ENCODE data around the gene CKMT1A.
"Not testable (repeated sequence)": the region's sequence is repeated elsewhere in the genome, so short reads cannot be mapped to it uniquely, and the experiment has no call there.

Gene CKMT1A

DNA sequence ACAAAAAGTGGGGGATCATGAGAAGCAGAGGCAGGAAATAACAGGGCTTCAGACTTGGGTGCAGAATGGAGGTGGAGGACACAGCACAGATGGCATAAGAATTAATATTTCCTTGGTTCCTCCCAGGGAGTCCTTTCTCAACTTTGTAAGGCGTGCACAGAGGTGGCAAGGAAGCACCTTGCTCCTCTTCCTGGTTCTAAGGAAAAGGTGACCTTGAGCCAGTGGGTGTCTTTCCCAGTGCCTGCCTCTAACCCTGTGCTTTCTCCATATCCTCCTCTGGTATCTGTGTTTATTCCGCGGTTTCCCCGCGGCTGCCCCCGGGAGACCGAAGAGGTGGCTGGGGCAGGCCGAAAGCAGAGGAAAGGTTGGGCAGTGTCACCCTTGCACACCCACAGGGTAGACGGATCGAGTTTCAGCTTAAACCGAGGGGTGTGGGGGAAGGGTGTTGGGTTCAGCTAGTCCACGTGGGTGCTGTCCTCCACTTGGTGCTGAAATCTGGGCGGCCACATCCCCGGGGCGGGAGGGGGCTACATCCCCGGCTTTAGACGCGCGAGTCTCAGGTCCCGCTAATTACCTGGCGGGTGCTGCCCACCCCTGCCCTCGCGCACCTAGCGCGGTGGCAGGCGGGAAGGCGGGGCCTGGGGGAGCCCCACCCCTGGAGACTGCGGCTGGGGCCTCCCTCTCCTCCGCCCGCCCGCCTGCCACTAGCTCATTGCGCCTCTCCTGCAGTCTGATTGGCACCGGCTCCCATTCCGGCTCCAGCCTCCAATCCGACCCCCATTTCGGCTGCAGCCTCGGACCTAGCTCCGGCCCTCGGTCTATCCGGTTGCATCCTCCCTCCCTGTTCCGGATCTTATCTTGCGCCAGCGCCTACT lies at the start of gene CKMT1A:
CKMT1A (plus strand) TSS at position 712 of the 875 bp plus-strand sequence. CDS start 192 bp downstream, outside the sequence.
- DNase-seq (ENCODE audit: low read depth): not testable (repeated sequence)

GRCh38 chr15:43648649-43649429 lies 44.8 kb upstream of the CKMT1A start, which contains the start of gene CATSPER2:
Gene CATSPER2 (minus strand): TSS chr15:43648844. CDS start chr15:43648061, 783 bp downstream.
- no peak for DNase-seq (ENCODE audit: low read depth)

GRCh38 chr15:43649430-43649926 lies 44.2 kb upstream of the CKMT1A start:
- DNase-seq (ENCODE audit: low read depth): not testable (repeated sequence)

DNA sequence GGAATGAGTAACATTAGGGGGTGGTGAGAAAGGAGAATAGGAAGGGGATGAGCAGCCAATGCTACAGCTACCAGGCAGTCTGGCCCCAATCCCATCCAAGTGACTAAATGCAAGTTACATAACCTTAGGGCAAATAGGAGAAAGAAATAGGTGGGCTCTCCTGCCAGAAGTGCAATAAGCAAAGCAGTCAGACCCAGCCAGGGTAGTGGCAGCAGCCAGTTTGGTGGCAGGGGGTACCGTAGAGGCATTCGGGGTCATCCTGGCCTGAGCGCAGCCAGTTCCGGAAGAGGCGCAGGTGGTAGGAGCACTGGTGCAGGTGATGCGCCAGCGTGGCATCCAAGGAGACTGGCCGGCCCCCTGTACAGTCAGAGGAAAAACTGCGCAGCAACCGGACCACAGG lies 33.9 kb upstream of the CKMT1A start:
- DNase-seq (ENCODE audit: low read depth): not testable (repeated sequence)

DNA sequence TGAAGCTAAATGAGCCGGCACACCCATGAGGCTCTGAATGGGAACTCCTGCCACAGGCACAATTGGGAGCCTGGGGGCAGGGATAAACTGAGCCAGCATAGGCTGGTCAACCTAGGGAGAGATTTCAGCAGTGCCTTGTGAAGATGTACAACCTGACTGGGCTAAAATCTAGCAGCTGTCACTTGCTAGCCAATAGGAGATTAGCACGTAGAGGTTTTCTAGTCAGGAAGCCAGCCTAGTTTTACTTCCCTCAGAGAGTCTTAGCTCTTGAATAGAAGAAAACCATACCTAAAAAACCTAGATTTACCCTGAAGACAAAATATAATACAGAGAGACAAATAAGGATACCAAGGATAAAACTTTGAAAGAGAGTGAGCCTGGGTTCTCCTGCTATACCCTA lies 31.4 kb upstream of the CKMT1A start:
- DNase-seq (ENCODE audit: low read depth): not testable (repeated sequence)

- DNase-seq (ENCODE audit: low read depth): not testable (repeated sequence)
These were observed 30.3 kb upstream of the CKMT1A start for GRCh38 chr15:43663333-43663732.

DNA sequence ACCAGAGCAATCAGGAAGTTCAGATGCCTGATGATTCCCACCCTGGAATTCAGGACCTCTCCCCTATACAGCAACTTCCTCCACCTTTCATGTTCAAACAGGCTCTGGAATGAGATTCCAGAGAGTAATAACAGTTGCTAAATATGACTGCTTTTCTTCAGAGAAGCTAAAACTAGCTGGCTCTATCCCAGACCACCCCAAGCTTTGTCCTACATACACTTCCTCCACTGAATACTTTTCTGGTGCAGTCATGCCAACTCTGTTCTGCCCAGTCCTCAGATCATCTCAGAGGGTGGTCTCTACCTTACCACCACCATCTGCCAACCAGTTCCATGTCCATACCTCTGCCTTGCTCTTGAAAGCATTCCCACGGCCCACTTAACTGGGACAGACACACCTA lies 27.5 kb upstream of the CKMT1A start:
- DNase-seq (ENCODE audit: low read depth): not testable (repeated sequence)

DNA sequence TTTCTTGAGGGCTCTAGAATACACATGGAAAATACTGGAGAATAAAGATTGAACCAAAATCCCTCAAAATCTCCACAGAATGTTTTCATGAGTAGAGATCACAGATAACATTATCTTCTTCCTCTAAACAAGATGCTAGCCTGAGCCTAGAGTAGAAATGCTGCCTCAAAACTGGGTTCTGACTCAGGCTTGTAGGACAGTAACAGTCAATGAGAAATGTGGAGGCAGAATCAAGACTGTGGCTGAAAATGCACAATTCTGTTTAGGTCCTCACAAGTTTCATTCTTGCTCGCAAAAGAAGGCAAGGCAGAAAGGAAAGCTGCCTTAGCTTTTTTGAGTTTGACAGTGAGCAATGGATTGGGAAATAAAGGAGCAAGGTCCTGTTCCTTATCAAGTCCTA lies 19.5 kb upstream of the CKMT1A start:
- not testable (repeated sequence) for DNase-seq (ENCODE audit: low read depth)

GRCh38 chr15:43689604-43690301 lies 3.9 kb upstream of the CKMT1A start:
- not testable (repeated sequence) for DNase-seq (ENCODE audit: low read depth)

GRCh38 chr15:43692679-43693078 lies 980 bp upstream of the CKMT1A start:
- not testable (repeated sequence) for DNase-seq (ENCODE audit: low read depth)

DNA sequence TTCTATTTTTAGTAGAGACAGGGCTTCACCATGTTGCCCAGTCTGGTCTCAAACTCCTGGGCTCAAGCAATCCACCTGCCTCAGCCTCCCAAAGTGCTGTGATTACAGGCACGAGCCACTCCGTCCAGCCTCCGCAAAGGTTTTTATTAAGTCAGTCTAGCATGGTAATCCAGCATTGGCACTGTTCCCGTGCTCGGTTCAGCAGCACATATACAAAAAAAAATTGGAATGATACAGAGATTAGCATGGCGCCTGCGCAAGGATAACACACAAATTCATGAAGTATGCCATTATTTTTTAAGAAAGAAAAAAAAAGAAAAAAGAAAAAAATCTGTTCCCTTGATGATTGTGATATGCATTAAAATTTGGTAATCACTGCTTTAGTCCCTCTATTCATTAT lies 8.5 kb downstream of the CKMT1A start:
- DNase-seq (ENCODE audit: low read depth): no peak

GRCh38 chr15:43702701-43703424 lies 9.2 kb downstream of the CKMT1A start:
- DNase-seq (ENCODE audit: low read depth): no peak

DNA sequence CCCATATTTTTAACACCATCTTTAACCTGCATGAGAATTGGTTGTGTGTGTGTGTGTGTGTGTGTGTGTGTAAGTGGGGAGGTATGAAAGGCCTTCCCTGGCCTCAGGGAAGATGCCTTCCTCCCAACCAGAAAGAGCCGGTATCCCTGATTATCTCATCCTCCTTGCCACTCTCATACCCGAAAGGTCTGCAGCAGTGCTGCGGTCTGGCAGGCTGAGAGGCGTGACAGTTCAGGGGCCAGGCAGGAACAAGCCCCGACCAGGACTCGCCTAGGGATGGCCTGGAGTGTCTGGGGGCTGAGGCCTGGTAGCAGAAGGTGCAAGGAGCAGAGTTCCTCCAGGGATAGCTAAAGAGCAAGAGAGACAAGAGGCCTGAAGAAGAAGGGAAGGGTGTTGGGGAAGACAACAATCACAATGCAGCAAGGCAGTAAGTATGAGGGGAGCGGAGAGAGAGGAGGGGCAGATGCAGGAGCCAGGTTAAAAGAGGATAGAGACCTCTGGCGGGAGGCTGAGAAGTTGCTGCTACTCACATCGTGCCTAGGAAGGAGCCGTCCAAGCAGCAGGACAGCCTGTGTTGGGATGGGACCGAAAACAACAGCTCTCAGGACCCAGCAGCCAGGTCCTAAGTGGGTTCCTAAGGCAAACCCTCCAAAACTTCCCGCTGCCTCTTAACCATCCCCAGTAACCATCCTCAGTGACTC lies 16.9 kb downstream of the CKMT1A start:
- DNase-seq (ENCODE audit: low read depth): not testable (repeated sequence)

GRCh38 chr15:43723151-43723550 lies 29.5 kb downstream of the CKMT1A start:
- no peak for DNase-seq (ENCODE audit: low read depth)

DNA sequence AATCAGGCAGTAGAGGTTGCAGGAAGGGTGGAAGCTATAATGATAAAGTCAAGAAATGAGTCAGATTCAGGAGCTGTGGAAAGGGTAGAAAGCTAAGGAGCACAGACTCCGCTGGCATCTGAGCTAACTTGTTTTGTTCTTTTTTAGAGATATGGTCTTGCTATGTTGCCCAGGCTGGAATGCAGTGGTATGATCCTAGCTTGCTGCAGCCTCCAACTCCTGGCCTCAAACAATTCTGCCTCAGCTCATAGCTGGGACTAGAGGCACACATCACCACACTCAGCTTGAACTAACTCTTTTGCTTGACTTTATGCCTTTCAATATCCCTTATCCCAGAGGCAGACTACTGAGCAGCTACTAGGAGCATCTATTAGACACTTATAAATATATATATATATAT lies 32.6 kb downstream of the CKMT1A start:
- not testable (repeated sequence) for DNase-seq (ENCODE audit: low read depth)

- not testable (repeated sequence) for DNase-seq (ENCODE audit: low read depth)
These were observed 34.5 kb downstream of the CKMT1A start for GRCh38 chr15:43728053-43728725.

GRCh38 chr15:43735416-43735815 lies 41.8 kb downstream of the CKMT1A start:
- DNase-seq (ENCODE audit: low read depth): no peak

DNA sequence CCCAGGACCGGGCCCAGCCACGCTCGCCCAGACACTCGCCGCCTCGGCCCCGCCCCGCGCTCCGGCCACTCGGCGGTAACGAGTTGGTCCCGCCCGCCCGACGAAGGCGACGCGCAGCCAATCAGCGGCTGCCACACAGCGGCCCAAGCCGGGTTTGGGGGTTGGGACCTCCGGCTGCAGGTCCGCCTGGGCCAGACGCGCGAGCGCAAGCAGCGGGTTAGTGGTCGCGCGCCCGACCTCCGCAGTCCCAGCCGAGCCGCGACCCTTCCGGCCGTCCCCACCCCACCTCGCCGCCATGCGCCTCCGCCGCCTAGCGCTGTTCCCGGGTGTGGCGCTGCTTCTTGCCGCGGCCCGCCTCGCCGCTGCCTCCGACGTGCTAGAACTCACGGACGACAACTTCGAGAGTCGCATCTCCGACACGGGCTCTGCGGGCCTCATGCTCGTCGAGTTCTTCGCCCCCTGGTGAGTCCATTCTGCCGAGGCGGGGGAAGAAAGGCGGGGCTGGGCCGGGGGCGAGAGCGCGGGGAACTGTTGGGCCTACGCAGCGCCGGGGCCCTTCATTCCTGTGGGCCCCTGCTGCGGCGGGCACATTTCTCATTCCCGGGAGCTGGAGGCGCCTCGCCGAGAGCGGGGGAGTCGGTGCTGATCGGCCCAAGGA lies 52.7 kb downstream of the CKMT1A start, which contains the start of gene PDIA3:
PDIA3 (plus strand) TSS at position 194 of the 658 bp plus-strand sequence; CDS start at position 296, 102 bp downstream.
- DNase-seq (ENCODE audit: low read depth): peak; percentile 73

GRCh38 chr15:43746903-43747309 lies 53.2 kb downstream of the CKMT1A start:
- not testable (repeated sequence) for DNase-seq (ENCODE audit: low read depth)

All from stimulated activated CD8-positive, alpha-beta memory T cell treated with anti-CD3 and anti-CD28 coated beads, Interleukin-15, amount 100 ng/mL, for 1 hour (primary cell).